Right lobe of liver (tissue), 6 donors: ENCODE results near the gene CTDSP2. TPM values are rescaled to one million over a fixed set of nuclear protein-coding genes. Genes with fewer than 3 reads are reported as not detected.

Experiments used
- ATAC-seq, 4 donors: fragments of 200-7000 bp; cut with Tn5 transposase; one replicate each; pipeline ENCODE4 v1.9.1; 2020; ENCODE audit warnings: mild to moderate bottlenecking in 4 of 4, moderate library complexity in 4 of 4
- DNase-seq, 3 donors: peaks; one replicate each; pipeline ENCODE4 v3.0.0-alpha.2; 2020
- H3K27ac ChIP-seq, 3 donors: fragments of 200-600 bp; one replicate each; pipeline ENCODE4 v1.8.0; 2022
- H3K27me3 ChIP-seq, 2 donors: fragments of 200-600 bp; one replicate each; pipeline ENCODE4 v1.8.0; 2022
- H3K36me3 ChIP-seq, 4 donors: fragments of 200-600 bp; sonication (generic) in 1 of 4; one replicate each; pipeline versions ENCODE4 v1.5.1 to v1.8.0; 2017 to 2022; ENCODE audit warnings: control low read depth in 1 of 4
- H3K4me1 ChIP-seq, 4 donors: fragments of 200-600 bp; sonication (generic) in 1 of 4; one replicate each; pipeline versions ENCODE4 v1.5.1 to v1.8.0; 2017 to 2022; ENCODE audit warnings: control low read depth in 1 of 4
- H3K4me3 ChIP-seq, 3 donors: fragments of 200-600 bp; one replicate each; pipeline ENCODE4 v1.8.0; 2022
- H3K9me3 ChIP-seq, 4 donors: fragments of 200-600 bp; sonication (generic) in 1 of 4; one replicate each; pipeline versions ENCODE4 v1.5.1 to v1.8.0; 2017 to 2022; ENCODE audit warnings: control low read depth in 1 of 4
- POLR2A ChIP-seq: fragments of 450-650 bp; IDR thresholded peaks from one replicate; pipeline ENCODE4 v1.6.1; 2017; ENCODE audit warnings: antibody characterized with exemption, mild to moderate bottlenecking
- WGBS: methylation state at CpG from one replicate; pipeline ENCODE4 v1.1.6; 2018; ENCODE audit warnings: low coverage, low lambda C conversion rate; ENCODE audit not compliant: insufficient coverage; ENCODE audit errors: missing lambda C conversion rate; 5-methylcytosine and 5-hydroxymethylcytosine counted together
- intact Hi-C, 2 donors: fragments of 100-400 bp; cut with DNase I; formaldehyde crosslinking; loops; one replicate each; pipeline versions ENCODE4 v1.11.2 to v1.14.1; 2022
- total RNA-seq, 6 experiments: library from RNA; depleted of rRNA in 2 of 6; stranded (reverse); fragments of >200 nt in 2 of 6; fragmentation: NEBNext Ultra II Directional in 3 of 6; extraction: Animal tissue kit (Norgen Biotek cat#: 25700) in 3 of 6; gene quantifications; one replicate each; pipeline versions ENCODE4 v1.1.0 to v1.2.4, GENCODE V29; 2016 to 2023
- TF ChIP-seq, protein P1 (sequence below), 4 donors: fragments of 200-600 bp in 3 of 4; fragments of 450-650 bp in 1 of 4; IDR thresholded peaks; one replicate each; pipeline versions ENCODE4 v1.5.1 to v1.8.0; 2016 to 2022; ENCODE audit warnings: antibody characterized with exemption in 4 of 4, mild to moderate bottlenecking in 2 of 4
- donor health status: DM: no; HTN: yes; CAD: no.
- donor health status: DM: no; HTN: no; CAD: no.
- donor health status: DM: no; HTN: no; CAD: no.
- donor health status: DM: no; HTN: yes; CAD: no.
- donor health status: DM: no; HTN: yes; CAD: no.

The CTDSP2 gene
- total RNA-seq, 6 experiments from 2014 or later = 39.3 to 84.2 (median 64.7) TPM

DNA sequence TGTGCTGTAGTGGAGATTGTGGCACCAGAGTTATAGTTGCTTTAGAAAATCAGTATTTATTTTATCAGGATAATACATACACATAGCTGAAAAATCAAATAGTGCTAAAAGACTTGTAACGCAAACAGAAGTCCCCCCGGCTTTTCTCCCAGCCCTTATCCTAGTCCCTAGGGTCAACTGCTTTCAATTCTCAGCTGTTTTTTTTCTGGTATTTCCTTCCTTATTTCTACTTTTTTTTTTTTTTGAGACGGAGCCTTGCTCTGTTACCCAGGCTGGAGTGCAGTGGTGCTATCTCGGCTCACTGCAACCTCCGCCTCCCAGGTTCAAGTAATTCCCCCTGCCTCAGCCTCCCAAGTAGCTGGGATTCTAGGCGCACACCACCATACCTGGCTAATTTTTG lies 8.4 kb upstream of the CTDSP2 start:
- intact Hi-C loops = no loop called here
- H3K27me3 ChIP-seq = no peaks in the 10 kb centered on the region
- TF ChIP-seq, protein P1, sequence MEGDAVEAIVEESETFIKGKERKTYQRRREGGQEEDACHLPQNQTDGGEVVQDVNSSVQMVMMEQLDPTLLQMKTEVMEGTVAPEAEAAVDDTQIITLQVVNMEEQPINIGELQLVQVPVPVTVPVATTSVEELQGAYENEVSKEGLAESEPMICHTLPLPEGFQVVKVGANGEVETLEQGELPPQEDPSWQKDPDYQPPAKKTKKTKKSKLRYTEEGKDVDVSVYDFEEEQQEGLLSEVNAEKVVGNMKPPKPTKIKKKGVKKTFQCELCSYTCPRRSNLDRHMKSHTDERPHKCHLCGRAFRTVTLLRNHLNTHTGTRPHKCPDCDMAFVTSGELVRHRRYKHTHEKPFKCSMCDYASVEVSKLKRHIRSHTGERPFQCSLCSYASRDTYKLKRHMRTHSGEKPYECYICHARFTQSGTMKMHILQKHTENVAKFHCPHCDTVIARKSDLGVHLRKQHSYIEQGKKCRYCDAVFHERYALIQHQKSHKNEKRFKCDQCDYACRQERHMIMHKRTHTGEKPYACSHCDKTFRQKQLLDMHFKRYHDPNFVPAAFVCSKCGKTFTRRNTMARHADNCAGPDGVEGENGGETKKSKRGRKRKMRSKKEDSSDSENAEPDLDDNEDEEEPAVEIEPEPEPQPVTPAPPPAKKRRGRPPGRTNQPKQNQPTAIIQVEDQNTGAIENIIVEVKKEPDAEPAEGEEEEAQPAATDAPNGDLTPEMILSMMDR (IDR thresholded peaks at IDR 0.05) = no peak
- no peak for TF ChIP-seq POLR2A

GRCh38 chr12:57853864-57854556 lies 7.5 kb upstream of the CTDSP2 start:
- intact Hi-C loops = no loop called here
- WGBS = 73% methylated on average over 2 of the region's 2 CpGs
- Histone ChIP-seq H3K27ac (no peak overlapping the region), H3K27me3 (no peaks in the 10 kb centered on the region), H3K4me1 (peaks cover 0 to 8% (median 2%) of the 10 kb centered on the region in 4 donors), H3K4me3 (no peak overlapping the region), H3K9me3 (no peaks in the 10 kb centered on the region), H3K36me3 (no peaks in the 10 kb centered on the region)
- ATAC-seq (no peak), DNase-seq (no peak)
- TF ChIP-seq, protein P1 (IDR thresholded peaks at IDR 0.05) = no peak
- TF ChIP-seq POLR2A = no peak

More for the DNA sequence above, 8.4 kb upstream of the CTDSP2 start:
- Histone ChIP-seq H3K36me3 (no peaks in the 10 kb centered on the region), H3K4me1 (peaks cover 0 to 8% (median 2%) of the 10 kb centered on the region in 4 donors), H3K4me3 (no peak overlapping the region), H3K9me3 (no peaks in the 10 kb centered on the region), H3K27ac (no peak overlapping the region)
- DNase-seq (no peak), ATAC-seq (peak in 1 of 4 donors; percentile 30)
- 51% methylated on average over 4 of the region's 6 CpGs for whole genome bisulfite sequencing

DNA sequence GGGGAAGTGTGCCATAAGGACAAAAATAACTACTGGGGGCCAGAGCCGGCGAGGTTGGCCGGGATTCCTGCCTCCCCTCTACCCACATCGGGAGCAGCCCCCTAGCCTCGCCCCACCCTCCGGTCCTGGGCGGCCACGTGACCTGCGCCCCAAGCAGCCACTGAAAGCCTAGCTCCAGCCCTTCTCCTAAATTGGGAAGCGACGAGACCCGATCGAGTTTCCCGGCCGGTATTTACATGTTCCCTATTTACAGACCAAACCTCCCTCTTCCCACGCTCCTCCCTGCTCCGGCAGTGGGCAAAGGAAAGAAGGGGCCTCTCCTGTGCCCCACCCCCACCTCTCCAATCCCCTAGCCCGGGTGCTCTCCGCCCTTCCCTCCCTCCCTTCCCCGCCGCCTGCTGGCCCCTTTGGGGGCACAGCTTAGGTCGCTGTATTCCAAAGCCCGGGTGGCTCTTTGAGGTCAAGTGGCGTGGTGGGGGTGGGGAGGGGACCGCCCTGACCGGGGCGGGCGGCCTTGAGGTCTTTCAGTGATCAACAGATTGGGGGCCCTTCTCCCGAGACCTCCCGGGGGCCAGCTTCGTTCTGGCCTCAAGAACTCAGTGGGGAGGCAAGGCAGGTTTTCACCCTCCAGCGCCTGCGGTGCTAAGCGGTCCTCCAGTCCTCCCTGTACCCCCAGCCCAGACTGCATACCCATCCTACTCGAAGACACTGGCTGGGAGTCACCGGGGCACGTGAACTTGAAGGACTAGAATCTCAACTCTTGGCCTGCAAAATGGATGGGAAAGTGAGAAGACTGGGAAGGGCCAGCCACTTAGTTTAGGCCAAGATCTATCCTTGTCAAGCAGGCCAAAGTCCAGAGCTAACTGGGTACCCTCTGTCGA lies 6.3 kb upstream of the CTDSP2 start:
- Histone ChIP-seq H3K4me3 (peak overlapping the region; percentile 11 to 28 (median 28)), H3K27me3 (no peaks in the 10 kb centered on the region), H3K9me3 (no peaks in the 10 kb centered on the region), H3K4me1 (peaks cover 0 to 8% (median 2%) of the 10 kb centered on the region in 4 donors), H3K36me3 (no peaks in the 10 kb centered on the region), H3K27ac (no peak overlapping the region)
- TF ChIP-seq POLR2A = no peak
- TF ChIP-seq, protein P1 (IDR thresholded peaks at IDR 0.05) = no peak
- 40% methylated on average over 5 of the region's 38 CpGs for WGBS
- DNase-seq (no peak), ATAC-seq (peak; percentile 35 to 39 (median 37))
- intact Hi-C loops = no loop called here

DNA sequence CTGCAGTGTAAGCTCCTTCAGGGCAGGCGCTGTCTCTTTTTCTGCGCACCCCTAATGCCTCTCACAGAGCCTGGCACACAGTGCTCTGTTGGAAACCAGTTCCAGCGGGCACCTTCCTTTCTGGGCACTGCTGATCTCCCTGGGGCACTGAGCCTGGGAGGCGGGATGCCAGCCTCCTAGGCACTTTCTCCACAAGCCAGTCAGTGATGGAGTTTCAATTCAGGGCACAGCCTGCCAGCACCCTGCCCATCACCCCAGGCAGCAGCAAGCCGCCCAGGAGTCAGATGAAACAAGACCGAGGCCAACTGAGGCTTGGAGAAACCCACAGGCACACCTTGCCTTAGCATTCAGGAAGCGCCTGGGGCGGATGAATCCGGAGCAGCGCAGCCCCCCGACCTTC lies 5.7 kb upstream of the CTDSP2 start:
- Histone ChIP-seq H3K27me3 (no peaks in the 10 kb centered on the region), H3K36me3 (no peaks in the 10 kb centered on the region), H3K4me1 (peaks cover 0 to 8% (median 3%) of the 10 kb centered on the region in 4 donors), H3K4me3 (peak overlapping the region; percentile 11 to 28 (median 28)), H3K9me3 (no peaks in the 10 kb centered on the region), H3K27ac (no peak overlapping the region)
- ATAC-seq (peak in 3 of 4 donors; percentile 13 to 31 (median 14)), DNase-seq (no peak)
- intact Hi-C loops = no loop called here
- TF ChIP-seq, protein P1 (IDR thresholded peaks at IDR 0.05) = no peak
- TF ChIP-seq POLR2A = no peak
- 33% methylated on average over 9 of the region's 11 CpGs for WGBS
